AG08396 (cell line): ENCODE data around the gene SCYGR6.

Experiments
- DNase-seq: peaks from one replicate; pipeline ENCODE4 v3.0.0; 2012; ENCODE audit warnings: low spot score, mixed read lengths

The SCYGR6 gene

DNA sequence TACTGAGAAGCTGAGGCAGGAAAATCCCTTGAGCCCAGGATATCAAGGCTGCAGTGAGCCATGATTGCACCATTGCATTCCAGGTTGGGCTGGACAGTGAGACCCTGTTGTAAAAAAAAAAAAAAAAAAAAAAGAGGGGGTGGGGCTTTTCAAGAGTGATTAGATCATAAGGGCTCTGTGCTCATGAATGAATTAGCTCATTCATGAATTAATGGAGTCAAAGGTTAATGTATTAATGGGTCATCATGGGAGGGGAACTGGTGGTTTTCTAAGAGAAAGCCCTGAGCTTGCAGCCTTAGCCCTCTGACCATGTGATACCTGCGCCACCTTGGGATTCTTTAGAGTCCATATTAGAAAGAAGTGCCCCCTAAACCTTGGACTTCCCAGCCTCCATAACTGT, 11.3 kb downstream of the SCYGR6 start:
- no peak for DNase-seq

GRCh38 chr2:227710986-227711385, 13.6 kb downstream of the SCYGR6 start:
- DNase-seq = no peak

GRCh38 chr2:227707390-227707789, 17.2 kb downstream of the SCYGR6 start:
- no peak for DNase-seq

GRCh38 chr2:227706859-227707258, 17.7 kb downstream of the SCYGR6 start:
- DNase-seq = no peak

- no peak for DNase-seq
These were observed 20.6 kb downstream of the SCYGR6 start for GRCh38 chr2:227703961-227704360.

- DNase-seq = no peak
These were observed 21.3 kb downstream of the SCYGR6 start for GRCh38 chr2:227703280-227703732.

- DNase-seq = no peak
These were observed 23.0 kb downstream of the SCYGR6 start for GRCh38 chr2:227701556-227701955.

- DNase-seq = no peak
These were observed 27.4 kb downstream of the SCYGR6 start for GRCh38 chr2:227696990-227697679.

DNA sequence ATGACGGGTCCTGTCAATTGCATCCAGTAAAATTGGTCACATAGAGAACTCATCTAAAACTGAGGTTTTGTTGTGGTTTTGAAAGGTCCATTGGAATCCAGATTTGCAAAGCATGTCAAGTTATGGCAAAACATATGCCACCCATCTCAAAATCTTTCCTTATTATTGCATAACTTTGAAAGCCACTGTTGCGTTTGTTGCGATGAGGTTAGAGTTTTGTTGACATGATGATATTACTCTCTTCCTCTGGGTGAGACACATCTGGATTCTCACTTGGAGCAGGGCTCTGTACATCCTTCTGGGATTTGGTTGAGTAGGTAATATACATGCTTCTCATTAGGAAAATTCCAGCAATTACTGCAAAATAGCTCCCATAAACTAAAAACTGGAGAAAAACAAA, 37.4 kb downstream of the SCYGR6 start:
- no peak for DNase-seq

DNA sequence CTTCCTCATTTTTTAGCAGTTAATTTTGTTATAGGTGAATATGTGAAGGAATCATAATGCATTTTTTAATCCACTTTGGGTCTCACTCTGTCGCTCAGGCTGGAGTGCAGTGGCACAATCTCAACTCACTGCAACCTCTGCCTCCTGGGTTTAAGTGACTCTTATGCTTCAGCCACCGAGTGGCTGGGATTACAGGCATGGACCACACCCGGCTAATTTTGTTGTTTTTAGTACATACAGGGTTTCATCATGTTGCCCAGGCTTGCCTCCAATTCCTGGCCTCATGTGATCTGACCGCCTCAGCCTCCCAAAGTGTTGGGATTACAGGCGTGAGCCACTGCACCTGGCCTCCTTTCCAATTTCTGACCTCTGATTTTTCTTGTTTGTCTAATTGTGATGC, 40.3 kb downstream of the SCYGR6 start:
- DNase-seq = no peak

DNA sequence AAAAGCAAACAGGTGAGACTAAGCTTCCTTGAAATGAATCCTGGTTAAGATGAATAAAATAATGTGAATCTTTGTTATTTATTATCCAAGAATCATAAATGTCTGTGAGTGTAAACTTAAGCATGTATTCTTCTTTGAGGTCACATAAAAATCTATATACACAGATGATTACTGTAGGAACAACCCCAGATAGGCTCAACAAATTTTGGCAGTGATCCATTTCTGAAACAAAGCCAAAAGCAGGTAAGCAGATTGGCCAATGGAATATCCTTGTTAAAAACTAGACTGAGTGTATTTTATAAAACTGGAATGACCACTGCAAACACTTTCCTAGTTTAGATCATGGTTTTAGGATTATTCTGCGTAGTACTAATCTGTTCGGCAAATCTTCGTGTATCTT, 46.6 kb downstream of the SCYGR6 start:
- no peak for DNase-seq

GRCh38 chr2:227674485-227674884, 50.1 kb downstream of the SCYGR6 start:
- DNase-seq = no peak
